CD8-positive, alpha-beta memory T cell (primary cell): ENCODE measurements around the gene YIF1A. TPM values are rescaled to one million over a fixed set of nuclear protein-coding genes. Genes with fewer than 3 reads are reported as not detected.
"Not testable (repeated sequence)": the region's sequence is repeated elsewhere in the genome, so short reads cannot be mapped to it uniquely, and the experiment has no call there.

Source experiments
- CTCF ChIA-PET: fragments of 350-600 bp; sonication (Branson Sonifier 250); formaldehyde crosslinking; loops from one replicate; lab custom pipeline; 2021; ENCODE audit warnings: antibody characterized with exemption; lab: Charles Lee
- POLR2A ChIA-PET: fragments of 350-600 bp; sonication (Branson Sonifier 250); formaldehyde crosslinking; loops from one replicate; lab custom pipeline; 2021; ENCODE audit warnings: antibody characterized with exemption; lab: Charles Lee
- DNase-seq, 5 donors: peaks; one replicate each; pipeline versions ENCODE4 v3.0.0 to v3.0.0-alpha.2; 2020 to 2022; ENCODE audit warnings: mixed read lengths in 1 of 5
- H3K27ac ChIP-seq: one replicate; pipeline ENCODE4 v1.7.0; 2013; ENCODE audit warnings: low read depth, mild to moderate bottlenecking, low read length, moderate library complexity
- H3K27me3 ChIP-seq: 2 replicates; pipeline ENCODE4 v1.7.0; 2013; ENCODE audit warnings: low read length, mild to moderate bottlenecking; ENCODE audit not compliant: insufficient read depth, poor library complexity, severe bottlenecking
- H3K36me3 ChIP-seq: 2 replicates; pipeline ENCODE4 v1.7.0; 2013; ENCODE audit warnings: mild to moderate bottlenecking, low read length, moderate library complexity; ENCODE audit not compliant: insufficient read depth
- H3K4me1 ChIP-seq: 2 replicates; pipeline ENCODE4 v1.7.0; 2013; ENCODE audit warnings: mild to moderate bottlenecking, low read length, moderate library complexity; ENCODE audit not compliant: insufficient read depth
- H3K4me3 ChIP-seq: 2 replicates; pipeline ENCODE4 v1.7.0; 2013; ENCODE audit warnings: mild to moderate bottlenecking, low read length
- H3K9me3 ChIP-seq: 2 replicates; pipeline ENCODE4 v1.7.0; 2013; ENCODE audit warnings: mild to moderate bottlenecking, low read length
- H3K27ac Mint-ChIP-seq, 8 donors: one replicate each; pipeline ENCODE4 v1.8.0; 2020 to 2021; ENCODE audit warnings: mixed read lengths in 8 of 8, mild to moderate bottlenecking in 6 of 8, inconsistent platforms in 3 of 8, moderate library complexity in 3 of 8
- H3K27me3 Mint-ChIP-seq, 2 donors: one replicate each; pipeline ENCODE4 v1.8.0; 2020 to 2021; ENCODE audit warnings: mixed read lengths in 2 of 2, mild to moderate bottlenecking in 1 of 2, moderate library complexity in 1 of 2
- H3K36me3 Mint-ChIP-seq, 3 donors: one replicate each; pipeline ENCODE4 v1.8.0; 2020 to 2021; ENCODE audit warnings: mixed read lengths in 3 of 3, inconsistent platforms in 1 of 3, mild to moderate bottlenecking in 1 of 3
- H3K4me1 Mint-ChIP-seq, 3 donors: one replicate each; pipeline ENCODE4 v1.8.0; 2020 to 2021; ENCODE audit warnings: mixed read lengths in 3 of 3, inconsistent platforms in 1 of 3, mild to moderate bottlenecking in 1 of 3
- H3K4me3 Mint-ChIP-seq, 7 donors: one replicate each; pipeline ENCODE4 v1.8.0; 2020 to 2021; ENCODE audit warnings: mixed read lengths in 7 of 7, mild to moderate bottlenecking in 6 of 7, moderate library complexity in 4 of 7, inconsistent platforms in 2 of 7
- H3K9me3 Mint-ChIP-seq, 5 donors: one replicate each; pipeline ENCODE4 v1.8.0; 2020 to 2022; ENCODE audit warnings: mixed read lengths in 5 of 5, mild to moderate bottlenecking in 3 of 5, moderate library complexity in 2 of 5, inconsistent platforms in 1 of 5
- polyA plus RNA-seq: library from polyadenylated mRNA; unstranded; fragments of 300-500 nt; fragmentation: Illumina TruSeq; gene quantifications from one replicate; pipeline ENCODE4 v1.2.3, GENCODE V29; 2021
- total RNA-seq, 2 experiments: library from RNA; stranded (reverse); gene quantifications; one replicate each; pipeline ENCODE4 v1.2.3, GENCODE V29; 2021

Gene YIF1A
- total and polyA plus RNA-seq, 3 experiments from 2014 or later: 61.7 to 97.3 (median 96.5) TPM

- not testable (repeated sequence) for H3K27me3 ChIP-seq, H3K9me3 Mint-ChIP-seq, H3K4me3 ChIP-seq, H3K27me3 Mint-ChIP-seq, H3K9me3 ChIP-seq, H3K27ac ChIP-seq, DNase-seq
- Mint-ChIP-seq H3K36me3 (peaks cover 6 to 48% (median 13%) of the 10 kb centered on the region in 3 donors), H3K27ac (peak overlapping the region in 7 of 8 donors; percentile 21 to 79 (median 66)), H3K4me1 (peaks cover 37 to 59% (median 43%) of the 10 kb centered on the region in 3 donors), H3K4me3 (peak overlapping the region in 5 of 7 donors; percentile 7 to 57 (median 44))
- Histone ChIP-seq H3K36me3 (peaks cover 31% of the 10 kb centered on the region), H3K4me1 (peaks cover 37% of the 10 kb centered on the region)
- ChIA-PET POLR2A (interaction anchor here (0.8 to 1.0 kb wide), 2 partner anchors 11 to 12 kb away, joined by 3 to 4 read pairs; partner anchors contain the start of gene YIF1A), CTCF (interaction anchor here (0.8 kb wide), 1 partner anchor 12 kb away, joined by 3 read pairs; the partner anchor contains the start of gene YIF1A)
These were observed 11.9 kb downstream of the YIF1A start for GRCh38 chr11:66277064-66277463.

GRCh38 chr11:66276619-66277018 lies 12.3 kb downstream of the YIF1A start:
- ChIA-PET POLR2A (interaction anchor here (0.8 to 1.0 kb wide), 2 partner anchors 11 to 13 kb away, joined by 3 to 4 read pairs; partner anchors contain the start of gene YIF1A), CTCF (interaction anchor here (0.8 kb wide), 1 partner anchor 12 kb away, joined by 3 read pairs; the partner anchor contains the start of gene YIF1A)
- H3K27ac ChIP-seq, DNase-seq, H3K4me3 ChIP-seq, H3K27me3 ChIP-seq, H3K27me3 Mint-ChIP-seq, H3K9me3 Mint-ChIP-seq, H3K9me3 ChIP-seq: not testable (repeated sequence)
- H3K4me1 Mint-ChIP-seq: peaks cover 39 to 60% (median 46%) of the 10 kb centered on the region in 3 donors
- peaks cover 6 to 53% (median 13%) of the 10 kb centered on the region in 3 donors for H3K36me3 Mint-ChIP-seq
- H3K4me3 Mint-ChIP-seq: peak overlapping the region in 4 of 7 donors; percentile 7 to 57 (median 46)
- H3K27ac Mint-ChIP-seq: peak overlapping the region in 3 of 8 donors; percentile 15 to 69 (median 60)
- peaks cover 36% of the 10 kb centered on the region for H3K36me3 ChIP-seq
- peaks cover 37% of the 10 kb centered on the region for H3K4me1 ChIP-seq

GRCh38 chr11:66275984-66276612 lies 12.8 kb downstream of the YIF1A start:
- H3K36me3 Mint-ChIP-seq: peaks cover 6 to 55% (median 13%) of the 10 kb centered on the region in 3 donors
- POLR2A ChIA-PET: no interaction called here
- DNase-seq: no peak
- Histone ChIP-seq H3K4me3 (no peak overlapping the region), H3K9me3 (no peaks in the 10 kb centered on the region), H3K4me1 (peaks cover 39% of the 10 kb centered on the region), H3K36me3 (peaks cover 36% of the 10 kb centered on the region), H3K27ac (no peak overlapping the region), H3K27me3 (no peaks in the 10 kb centered on the region)
- H3K27me3 Mint-ChIP-seq: peaks cover 0 to 5% of the 10 kb centered on the region in 2 donors
- H3K9me3 Mint-ChIP-seq: no peaks in the 10 kb centered on the region
- H3K4me3 Mint-ChIP-seq: no peak overlapping the region
- peak overlapping the region in 2 of 8 donors; percentile 45 to 69 for H3K27ac Mint-ChIP-seq
- CTCF ChIA-PET: no interaction called here
- H3K4me1 Mint-ChIP-seq: peaks cover 36 to 57% (median 44%) of the 10 kb centered on the region in 3 donors

GRCh38 chr11:66275396-66275795 lies 13.5 kb downstream of the YIF1A start:
- H3K4me3 ChIP-seq: no peak overlapping the region
- Mint-ChIP-seq H3K4me1 (peaks cover 39 to 59% (median 45%) of the 10 kb centered on the region in 3 donors), H3K9me3 (no peaks in the 10 kb centered on the region), H3K27ac (peak overlapping the region in 2 of 8 donors; percentile 36 to 67), H3K4me3 (peak overlapping the region in 1 of 7 donors; percentile 61), H3K27me3 (peaks cover 0 to 2% of the 10 kb centered on the region in 2 donors), H3K36me3 (peaks cover 9 to 59% (median 13%) of the 10 kb centered on the region in 3 donors)
- POLR2A ChIA-PET: no interaction called here
- H3K27me3 ChIP-seq: no peaks in the 10 kb centered on the region
- peaks cover 36% of the 10 kb centered on the region for H3K36me3 ChIP-seq
- CTCF ChIA-PET: no interaction called here
- no peak for DNase-seq
- H3K9me3 ChIP-seq: no peaks in the 10 kb centered on the region
- peaks cover 45% of the 10 kb centered on the region for H3K4me1 ChIP-seq
- no peak overlapping the region for H3K27ac ChIP-seq

- Histone ChIP-seq H3K4me1 (peaks cover 56% of the 10 kb centered on the region), H3K9me3 (no peaks in the 10 kb centered on the region), H3K27me3 (no peaks in the 10 kb centered on the region), H3K27ac (no peak overlapping the region), H3K36me3 (peaks cover 36% of the 10 kb centered on the region), H3K4me3 (no peak overlapping the region)
- CTCF ChIA-PET: interaction anchor here (4.1 kb wide), 1 partner anchor 8 kb away, joined by 25 read pairs; no protein-coding TSS in a partner anchor
- DNase-seq: no peak
- Mint-ChIP-seq H3K4me1 (peaks cover 51 to 65% (median 52%) of the 10 kb centered on the region in 3 donors), H3K27ac (peak overlapping the region in 3 of 8 donors; percentile 3 to 91 (median 57)), H3K27me3 (peaks cover 0 to 2% of the 10 kb centered on the region in 2 donors), H3K4me3 (peak overlapping the region in 2 of 7 donors; percentile 6 to 38), H3K9me3 (no peaks in the 10 kb centered on the region), H3K36me3 (peaks cover 9 to 63% (median 13%) of the 10 kb centered on the region in 3 donors)
- POLR2A ChIA-PET: no interaction called here
These were observed 14.7 kb downstream of the YIF1A start for GRCh38 chr11:66274219-66274618.

GRCh38 chr11:66272596-66272995 lies 16.3 kb downstream of the YIF1A start:
- peaks cover 56 to 67% (median 60%) of the 10 kb centered on the region in 3 donors for H3K4me1 Mint-ChIP-seq

GRCh38 chr11:66271816-66272215 lies 17.1 kb downstream of the YIF1A start:
- peak overlapping the region; percentile 46 to 96 (median 86) for H3K27ac Mint-ChIP-seq
- H3K4me1 ChIP-seq: peaks cover 43% of the 10 kb centered on the region
- peak overlapping the region; percentile 16 for H3K27ac ChIP-seq

More at GRCh38 chr11:66272596-66272995, 16.3 kb downstream of the YIF1A start:
- Histone ChIP-seq H3K4me3 (no peak overlapping the region), H3K9me3 (no peaks in the 10 kb centered on the region), H3K27me3 (no peaks in the 10 kb centered on the region), H3K4me1 (peaks cover 47% of the 10 kb centered on the region), H3K27ac (peak overlapping the region; percentile 16), H3K36me3 (peaks cover 36% of the 10 kb centered on the region)
- H3K27ac Mint-ChIP-seq: peak overlapping the region; percentile 70 to 93 (median 91)
- peaks cover 0 to 7% of the 10 kb centered on the region in 2 donors for H3K27me3 Mint-ChIP-seq
- peak in 3 of 5 donors; percentile 28 to 60 (median 30) for DNase-seq
- peaks cover 9 to 73% (median 13%) of the 10 kb centered on the region in 3 donors for H3K36me3 Mint-ChIP-seq
- no peaks in the 10 kb centered on the region for H3K9me3 Mint-ChIP-seq
- ChIA-PET CTCF (interaction anchor here (4.1 kb wide), 1 partner anchor 9 kb away, joined by 25 read pairs; no protein-coding TSS in a partner anchor), POLR2A (interaction anchor here (0.7 kb wide), 1 partner anchor 166 kb away, joined by 3 read pairs; the partner anchor contains the start of gene MRPL11)
- peak overlapping the region; percentile 67 to 86 (median 79) for H3K4me3 Mint-ChIP-seq

More at GRCh38 chr11:66271816-66272215, 17.1 kb downstream of the YIF1A start:
- DNase-seq: no peak
- H3K36me3 ChIP-seq: peaks cover 36% of the 10 kb centered on the region
- H3K27me3 ChIP-seq: no peaks in the 10 kb centered on the region
- ChIA-PET CTCF (interaction anchor here (0.7 to 4.1 kb wide), 3 partner anchors 9 to 50 kb away, joined by 3 to 25 read pairs (median 3); no protein-coding TSS in a partner anchor), POLR2A (interaction anchor here (0.6 to 1.6 kb wide), 5 partner anchors 10 to 345 kb away, joined by 3 to 9 read pairs (median 5); partner anchors contain the start of gene YIF1A)
- Mint-ChIP-seq H3K36me3 (peaks cover 9 to 74% (median 13%) of the 10 kb centered on the region in 3 donors), H3K4me1 (peaks cover 59 to 66% (median 62%) of the 10 kb centered on the region in 3 donors), H3K27me3 (peaks cover 0 to 7% of the 10 kb centered on the region in 2 donors), H3K9me3 (no peaks in the 10 kb centered on the region), H3K4me3 (peak overlapping the region in 6 of 7 donors; percentile 27 to 86 (median 52))
- no peaks in the 10 kb centered on the region for H3K9me3 ChIP-seq
- no peak overlapping the region for H3K4me3 ChIP-seq
